C4-2B (cell line): ENCODE results near the gene HEPHL1.

Experiments
- ZFX ChIP-seq: fragments of 450-650 bp; IDR thresholded peaks from 2 replicates; pipeline ENCODE4 v1.6.1; 2017
- TF ChIP-seq, protein P1 (sequence below): fragments of 450-650 bp; conservative IDR thresholded peaks from 2 replicates; pipeline ENCODE4 v1.5.1; 2017; ENCODE audit warnings: mild to moderate bottlenecking

DNA sequence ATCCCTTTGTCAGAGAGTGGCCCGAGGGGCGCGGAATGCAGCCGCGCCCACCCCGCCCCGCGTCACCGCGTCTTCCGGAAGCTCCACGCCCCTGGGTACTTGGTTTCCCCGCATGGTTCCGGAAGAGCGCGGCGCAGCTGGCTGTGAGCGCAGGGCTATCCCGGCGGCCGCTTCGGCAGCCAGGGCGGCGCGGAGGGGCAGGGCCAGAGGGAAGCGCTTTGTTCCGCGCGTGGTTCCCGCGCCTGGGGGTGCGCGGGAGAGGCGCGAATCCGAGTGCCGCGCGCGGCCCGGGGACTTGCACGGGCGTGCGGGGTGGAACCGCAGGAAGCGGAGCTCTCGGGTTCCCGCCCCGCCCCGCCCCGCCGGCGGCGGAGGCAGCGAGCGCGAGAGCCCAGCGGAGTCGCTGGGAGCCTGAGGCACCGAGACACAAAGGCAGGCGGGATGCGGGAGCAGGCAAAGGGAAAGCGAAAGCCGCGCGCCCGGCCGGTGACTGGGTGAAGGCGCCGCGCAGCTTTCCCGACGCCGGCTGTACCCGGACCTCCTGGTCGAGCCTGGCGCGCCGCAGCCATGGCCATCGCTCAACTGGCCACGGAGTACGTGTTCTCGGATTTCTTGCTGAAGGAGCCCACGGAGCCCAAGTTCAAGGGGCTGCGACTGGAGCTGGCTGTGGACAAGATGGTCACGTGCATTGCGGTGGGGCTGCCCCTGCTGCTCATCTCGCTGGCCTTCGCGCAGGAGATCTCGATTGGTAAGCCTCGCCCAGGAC lies 107.8 kb downstream of the HEPHL1 start, which contains the start of gene PANX1:
- TF ChIP-seq ZFX, result no peak
- TF ChIP-seq, protein P1, sequence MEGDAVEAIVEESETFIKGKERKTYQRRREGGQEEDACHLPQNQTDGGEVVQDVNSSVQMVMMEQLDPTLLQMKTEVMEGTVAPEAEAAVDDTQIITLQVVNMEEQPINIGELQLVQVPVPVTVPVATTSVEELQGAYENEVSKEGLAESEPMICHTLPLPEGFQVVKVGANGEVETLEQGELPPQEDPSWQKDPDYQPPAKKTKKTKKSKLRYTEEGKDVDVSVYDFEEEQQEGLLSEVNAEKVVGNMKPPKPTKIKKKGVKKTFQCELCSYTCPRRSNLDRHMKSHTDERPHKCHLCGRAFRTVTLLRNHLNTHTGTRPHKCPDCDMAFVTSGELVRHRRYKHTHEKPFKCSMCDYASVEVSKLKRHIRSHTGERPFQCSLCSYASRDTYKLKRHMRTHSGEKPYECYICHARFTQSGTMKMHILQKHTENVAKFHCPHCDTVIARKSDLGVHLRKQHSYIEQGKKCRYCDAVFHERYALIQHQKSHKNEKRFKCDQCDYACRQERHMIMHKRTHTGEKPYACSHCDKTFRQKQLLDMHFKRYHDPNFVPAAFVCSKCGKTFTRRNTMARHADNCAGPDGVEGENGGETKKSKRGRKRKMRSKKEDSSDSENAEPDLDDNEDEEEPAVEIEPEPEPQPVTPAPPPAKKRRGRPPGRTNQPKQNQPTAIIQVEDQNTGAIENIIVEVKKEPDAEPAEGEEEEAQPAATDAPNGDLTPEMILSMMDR, result no peak
